Upper lobe of right lung (tissue), 1 donor: ENCODE data around the gene BRF1. TPM values are rescaled to one million over a fixed set of nuclear protein-coding genes. Genes with fewer than 3 reads are reported as not detected.

Experiments
- ATAC-seq: fragments of 200-7000 bp; cut with Tn5 transposase; one replicate; pipeline ENCODE4 v1.9.1; 2020; ENCODE audit warnings: mild to moderate bottlenecking, moderate library complexity
- DNase-seq: peaks from one replicate; pipeline ENCODE4 v3.0.0-alpha.2; 2020
- H3K27ac ChIP-seq: fragments of 200-600 bp; one replicate; pipeline ENCODE4 v1.8.0; 2022
- H3K27me3 ChIP-seq: fragments of 200-600 bp; one replicate; pipeline ENCODE4 v1.8.0; 2022; ENCODE audit warnings: mild to moderate bottlenecking
- H3K36me3 ChIP-seq: fragments of 200-600 bp; one replicate; pipeline ENCODE4 v1.8.0; 2022
- H3K4me1 ChIP-seq: fragments of 200-600 bp; one replicate; pipeline ENCODE4 v1.8.0; 2022
- H3K4me3 ChIP-seq: fragments of 200-600 bp; one replicate; pipeline ENCODE4 v1.8.0; 2022; ENCODE audit warnings: mild to moderate bottlenecking
- H3K9me3 ChIP-seq: fragments of 200-600 bp; one replicate; pipeline ENCODE4 v1.8.0; 2022
- intact Hi-C: fragments of 100-400 bp; cut with DNase I; formaldehyde crosslinking; loops from one replicate; pipeline ENCODE4 v1.11.0; 2022
- total RNA-seq: library from RNA; stranded (reverse); fragmentation: NEBNext Ultra II Directional; extraction: Animal tissue kit (Norgen Biotek cat#: 25700); gene quantifications from one replicate; pipeline ENCODE4 v1.2.1, GENCODE V29; 2021
- TF ChIP-seq, protein P1 (sequence below): fragments of 200-600 bp; IDR thresholded peaks from one replicate; pipeline ENCODE4 v1.8.0; 2022; ENCODE audit warnings: antibody characterized with exemption
- donor health status: DM: no; HTN: yes; CAD: no; lungs with severe emphysema.

BRF1 gene
- total RNA-seq, 1 donor from 2014 or later, result 31.2 TPM

DNA sequence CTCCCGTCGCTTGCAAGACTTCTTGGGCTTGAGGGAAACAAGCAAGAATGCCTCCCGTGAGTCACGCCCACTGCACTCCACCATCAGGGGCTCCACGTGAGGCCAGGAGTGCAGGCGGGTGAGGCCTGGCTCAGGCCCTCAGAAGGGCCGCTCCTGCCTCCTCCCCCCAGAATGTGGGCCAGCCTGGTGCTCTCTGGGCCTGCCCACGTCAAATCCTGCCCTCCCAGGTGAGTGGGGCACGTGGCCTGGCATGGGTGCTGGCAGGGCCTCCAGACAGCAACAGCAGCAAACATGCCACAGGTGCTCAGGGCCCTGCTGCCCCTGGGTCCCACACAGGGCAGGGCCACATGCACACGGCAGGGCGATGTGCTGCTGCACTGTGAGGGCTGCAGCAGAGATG lies 83.0 kb downstream of the BRF1 start:
- TF ChIP-seq, protein P1, sequence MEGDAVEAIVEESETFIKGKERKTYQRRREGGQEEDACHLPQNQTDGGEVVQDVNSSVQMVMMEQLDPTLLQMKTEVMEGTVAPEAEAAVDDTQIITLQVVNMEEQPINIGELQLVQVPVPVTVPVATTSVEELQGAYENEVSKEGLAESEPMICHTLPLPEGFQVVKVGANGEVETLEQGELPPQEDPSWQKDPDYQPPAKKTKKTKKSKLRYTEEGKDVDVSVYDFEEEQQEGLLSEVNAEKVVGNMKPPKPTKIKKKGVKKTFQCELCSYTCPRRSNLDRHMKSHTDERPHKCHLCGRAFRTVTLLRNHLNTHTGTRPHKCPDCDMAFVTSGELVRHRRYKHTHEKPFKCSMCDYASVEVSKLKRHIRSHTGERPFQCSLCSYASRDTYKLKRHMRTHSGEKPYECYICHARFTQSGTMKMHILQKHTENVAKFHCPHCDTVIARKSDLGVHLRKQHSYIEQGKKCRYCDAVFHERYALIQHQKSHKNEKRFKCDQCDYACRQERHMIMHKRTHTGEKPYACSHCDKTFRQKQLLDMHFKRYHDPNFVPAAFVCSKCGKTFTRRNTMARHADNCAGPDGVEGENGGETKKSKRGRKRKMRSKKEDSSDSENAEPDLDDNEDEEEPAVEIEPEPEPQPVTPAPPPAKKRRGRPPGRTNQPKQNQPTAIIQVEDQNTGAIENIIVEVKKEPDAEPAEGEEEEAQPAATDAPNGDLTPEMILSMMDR, result no peak
- peaks cover 52% of the 10 kb centered on the region for H3K36me3 ChIP-seq
- H3K9me3 ChIP-seq, result no peaks in the 10 kb centered on the region
- ATAC-seq (peak; percentile 91), DNase-seq (peak; percentile 93)
- no peak overlapping the region for H3K27ac ChIP-seq
- H3K4me1 ChIP-seq, result no peaks in the 10 kb centered on the region
- H3K4me3 ChIP-seq, result no peak overlapping the region
- intact Hi-C loops, result no loop called here
- H3K27me3 ChIP-seq, result no peaks in the 10 kb centered on the region

- no peaks in the 10 kb centered on the region for H3K27me3 ChIP-seq
- DNase-seq (no peak), ATAC-seq (no peak)
- peaks cover 50% of the 10 kb centered on the region for H3K36me3 ChIP-seq
- intact Hi-C loops, result no loop called here
- no peak overlapping the region for H3K4me3 ChIP-seq
- H3K4me1 ChIP-seq, result no peaks in the 10 kb centered on the region
- TF ChIP-seq, protein P1, result no peak
- H3K27ac ChIP-seq, result no peak overlapping the region
- H3K9me3 ChIP-seq, result no peaks in the 10 kb centered on the region
Observed at GRCh38 chr14:105216490-105217247, 84.1 kb downstream of the BRF1 start.

DNA sequence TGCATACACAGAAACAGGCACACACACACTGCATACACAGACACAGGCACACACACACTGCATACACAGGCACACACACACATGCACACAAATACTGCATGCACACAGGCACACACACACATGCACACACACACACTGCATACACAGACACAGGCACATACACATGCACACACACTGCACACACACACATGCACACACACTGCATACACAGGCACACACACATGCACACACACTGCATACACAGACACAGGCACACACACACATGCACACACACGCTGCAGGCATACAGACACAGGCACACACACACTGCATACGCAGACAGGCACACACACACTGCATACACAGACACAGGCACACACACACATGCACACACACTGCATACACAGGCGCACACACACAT lies 85.2 kb downstream of the BRF1 start:
- TF ChIP-seq, protein P1, result no peak
- H3K4me1 ChIP-seq, result no peaks in the 10 kb centered on the region
- no peak overlapping the region for H3K27ac ChIP-seq
- intact Hi-C loops, result no loop called here
- peaks cover 45% of the 10 kb centered on the region for H3K36me3 ChIP-seq
- no peak for DNase-seq
- no peak for ATAC-seq
- no peak overlapping the region for H3K4me3 ChIP-seq
- no peaks in the 10 kb centered on the region for H3K9me3 ChIP-seq
- H3K27me3 ChIP-seq, result no peaks in the 10 kb centered on the region

DNA sequence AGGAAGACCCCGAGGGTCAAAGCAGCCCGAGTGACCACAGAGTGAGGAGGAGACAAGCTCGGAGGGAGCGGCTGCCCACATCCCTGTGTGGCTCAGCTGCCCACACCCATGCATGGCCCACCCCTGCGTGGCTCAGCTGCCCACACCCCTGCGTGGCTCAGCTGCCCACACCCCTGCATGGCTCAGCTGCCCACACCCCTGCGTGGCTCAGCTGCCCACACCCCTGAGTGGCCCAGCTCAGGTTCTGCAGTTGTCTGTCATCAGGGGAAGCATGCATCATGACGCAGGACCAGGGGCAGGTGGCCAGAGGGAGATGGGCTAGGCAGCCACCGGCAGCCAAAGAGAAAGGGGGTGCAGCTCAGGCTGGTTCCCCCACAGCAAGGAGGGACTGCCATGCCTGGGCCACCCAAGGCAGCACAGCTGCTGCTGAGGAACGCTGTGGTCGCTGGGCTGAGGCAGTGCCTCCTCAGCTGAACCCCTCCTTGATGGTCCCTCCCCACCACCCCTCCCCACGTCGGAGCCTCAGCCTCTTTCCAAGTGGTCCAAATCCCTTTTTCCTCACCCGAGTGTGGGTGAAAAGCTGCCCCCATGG lies 86.4 kb downstream of the BRF1 start:
- Histone ChIP-seq H3K9me3 (no peaks in the 10 kb centered on the region), H3K27me3 (no peaks in the 10 kb centered on the region), H3K36me3 (peaks cover 46% of the 10 kb centered on the region), H3K4me3 (no peak overlapping the region), H3K4me1 (no peaks in the 10 kb centered on the region), H3K27ac (no peak overlapping the region)
- ATAC-seq, result no peak
- TF ChIP-seq, protein P1, result no peak
- no peak for DNase-seq
- intact Hi-C loops, result no loop called here

DNA sequence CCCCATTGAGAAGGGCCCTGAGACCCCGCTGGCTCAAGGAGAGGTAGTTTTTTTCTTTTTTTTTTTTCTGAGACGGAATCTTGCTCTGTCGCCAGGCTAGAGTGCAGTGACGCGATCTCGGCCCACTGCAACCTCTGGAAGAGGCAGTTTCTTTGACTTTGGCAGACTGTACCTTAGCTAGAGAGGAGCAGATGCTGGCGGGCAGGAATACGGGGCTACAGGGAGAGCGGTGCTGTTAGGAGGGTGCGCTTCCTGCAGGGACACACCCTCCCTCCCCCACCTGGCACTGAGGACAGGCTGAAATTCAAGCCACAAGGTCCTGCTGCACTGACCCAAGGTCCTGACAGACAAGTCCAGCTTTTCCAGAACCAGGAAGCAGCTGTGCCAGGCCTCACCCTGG lies 87.4 kb downstream of the BRF1 start:
- DNase-seq (no peak), ATAC-seq (no peak)
- Histone ChIP-seq H3K27me3 (no peaks in the 10 kb centered on the region), H3K4me3 (no peak overlapping the region), H3K9me3 (no peaks in the 10 kb centered on the region), H3K4me1 (no peaks in the 10 kb centered on the region), H3K36me3 (peaks cover 36% of the 10 kb centered on the region), H3K27ac (no peak overlapping the region)
- intact Hi-C loops, result no loop called here
- TF ChIP-seq, protein P1, result no peak
